H9 (cell line): Measurements from ENCODE around the gene CCDC63. TPM values are rescaled to one million over a fixed set of nuclear protein-coding genes. Genes with fewer than 3 reads are reported as not detected.

Experiments used
- DNase-seq: peaks from one replicate; pipeline ENCODE4 v3.0.0-alpha.2; 2017
- H2AFZ ChIP-seq: one replicate; pipeline ENCODE4 v1.6.1; 2013; ENCODE audit warnings: mild to moderate bottlenecking, low read length, control low read depth, moderate library complexity
- H2AK5ac ChIP-seq: 2 replicates; pipeline ENCODE4 v1.6.1; 2013; ENCODE audit warnings: low read length, control low read depth, mixed read lengths; ENCODE audit not compliant: insufficient read length
- H2BK120ac ChIP-seq: one replicate; pipeline ENCODE4 v1.6.1; 2013; ENCODE audit warnings: low read depth, mild to moderate bottlenecking, low read length, control low read depth, inconsistent platforms; ENCODE audit not compliant: poor library complexity, severe bottlenecking
- H2BK12ac ChIP-seq: 2 replicates; pipeline ENCODE4 v1.6.1; 2013; ENCODE audit warnings: low read length, control low read depth, mixed read lengths, low read depth; ENCODE audit not compliant: insufficient read length
- H2BK15ac ChIP-seq: 2 replicates; pipeline ENCODE4 v1.6.1; 2013; ENCODE audit warnings: low read depth, low read length, control low read depth
- H2BK20ac ChIP-seq: one replicate; pipeline ENCODE4 v1.6.1; 2013; ENCODE audit warnings: low read depth, mild to moderate bottlenecking, low read length, control low read depth, inconsistent platforms; ENCODE audit not compliant: poor library complexity, severe bottlenecking
- H2BK5ac ChIP-seq: 2 replicates; pipeline ENCODE4 v1.6.1; 2013; ENCODE audit warnings: low read length, control low read depth, mixed read lengths; ENCODE audit not compliant: insufficient read length
- H3K14ac ChIP-seq: 2 replicates; pipeline ENCODE4 v1.6.1; 2013; ENCODE audit warnings: low read length, control low read depth; ENCODE audit not compliant: insufficient read depth
- H3K18ac ChIP-seq: 2 replicates; pipeline ENCODE4 v1.6.1; 2013; ENCODE audit warnings: low read depth, mild to moderate bottlenecking, mixed read lengths, low read length, control low read depth; ENCODE audit not compliant: insufficient read length
- H3K23ac ChIP-seq: 2 replicates; pipeline ENCODE4 v1.6.1; 2013; ENCODE audit warnings: low read length, control low read depth, mixed read lengths, low read depth; ENCODE audit not compliant: insufficient read length
- H3K23me2 ChIP-seq: 2 replicates; pipeline ENCODE4 v1.6.1; 2013; ENCODE audit warnings: low read depth, mild to moderate bottlenecking, mixed read lengths, low read length, control low read depth; ENCODE audit not compliant: insufficient read length, poor library complexity, severe bottlenecking
- H3K27ac ChIP-seq: 2 replicates; pipeline ENCODE4 v1.5.1; 2013; ENCODE audit warnings: low read length, control low read depth, mixed read lengths, low read depth; ENCODE audit not compliant: insufficient read length
- H3K27me3 ChIP-seq: 2 replicates; pipeline ENCODE4 v1.6.1; 2013; ENCODE audit warnings: low read length, control low read depth, inconsistent platforms; ENCODE audit not compliant: insufficient read depth
- H3K4ac ChIP-seq: 2 replicates; pipeline ENCODE4 v1.6.1; 2013; ENCODE audit warnings: low read depth, mild to moderate bottlenecking, control low read depth, inconsistent platforms, low read length, moderate library complexity
- H3K4me1 ChIP-seq: 2 replicates; pipeline ENCODE4 v1.6.1; 2013; ENCODE audit warnings: low read length, control low read depth, inconsistent platforms; ENCODE audit not compliant: insufficient read depth
- H3K4me2 ChIP-seq: 2 replicates; pipeline ENCODE4 v1.6.1; 2013; ENCODE audit warnings: low read length, control low read depth, mixed read lengths; ENCODE audit not compliant: insufficient read length, insufficient read depth
- H3K56ac ChIP-seq: 2 replicates; pipeline ENCODE4 v1.6.1; 2013; ENCODE audit warnings: low read depth, mild to moderate bottlenecking, mixed read lengths, low read length, control low read depth; ENCODE audit not compliant: insufficient read length
- H3K79me1 ChIP-seq: 2 replicates; pipeline ENCODE4 v1.6.1; 2013; ENCODE audit warnings: low read depth, mild to moderate bottlenecking, moderate library complexity, low read length, control low read depth, inconsistent platforms; ENCODE audit not compliant: insufficient read depth, poor library complexity, severe bottlenecking
- H3K79me2 ChIP-seq: 2 replicates; pipeline ENCODE4 v1.6.1; 2013; ENCODE audit warnings: low read length, control low read depth, inconsistent platforms; ENCODE audit not compliant: insufficient read depth
- H3K9ac ChIP-seq: 2 replicates; pipeline ENCODE4 v1.6.1; 2013; ENCODE audit warnings: low read length, control low read depth, mixed read lengths; ENCODE audit not compliant: insufficient read length; ENCODE audit errors: extremely low read depth
- H3K9me3 ChIP-seq: one replicate; pipeline ENCODE4 v1.6.1; 2013; ENCODE audit warnings: low read depth, low read length, inconsistent platforms; ENCODE audit not compliant: control insufficient read depth
- H3T11ph ChIP-seq: one replicate; pipeline ENCODE4 v1.6.1; 2013; ENCODE audit warnings: mild to moderate bottlenecking, low read length, control low read depth, inconsistent platforms
- H4K20me1 ChIP-seq: one replicate; pipeline ENCODE4 v1.6.1; 2013; ENCODE audit not compliant: control insufficient read depth, insufficient read length, insufficient read depth
- H4K5ac ChIP-seq: 2 replicates; pipeline ENCODE4 v1.6.1; 2013; ENCODE audit warnings: low read depth, mild to moderate bottlenecking, mixed read lengths, low read length, control low read depth; ENCODE audit not compliant: insufficient read length
- H4K8ac ChIP-seq: replicated peaks from 2 replicates; pipeline ENCODE4 v1.6.1; 2013; ENCODE audit warnings: low read length, control low read depth, mixed read lengths, low read depth; ENCODE audit not compliant: insufficient read length
- H4K91ac ChIP-seq: 2 replicates; pipeline ENCODE4 v1.6.1; 2013; ENCODE audit warnings: low read depth, mild to moderate bottlenecking, moderate library complexity, mixed read lengths, low read length, control low read depth; ENCODE audit not compliant: insufficient read length
- H3K27ac Mint-ChIP-seq, 3 experiments: 2 replicates in 2 of 3; 3 replicates in 1 of 3; pipeline ENCODE4 v1.8.0; 2020 to 2021; ENCODE audit warnings: mixed read lengths in 3 of 3, mild to moderate bottlenecking in 1 of 3, moderate library complexity in 1 of 3
- H3K27me3 Mint-ChIP-seq: 2 replicates; pipeline ENCODE4 v1.8.0; 2021; ENCODE audit warnings: low read depth, mild to moderate bottlenecking, moderate library complexity, mixed read lengths
- H3K36me3 Mint-ChIP-seq, 3 experiments: 2 replicates in 2 of 3; 3 replicates in 1 of 3; pipeline ENCODE4 v1.8.0; 2020 to 2021; ENCODE audit warnings: low read depth in 3 of 3, mixed read lengths in 3 of 3; ENCODE audit not compliant: insufficient read depth in 1 of 3
- H3K4me1 Mint-ChIP-seq, 2 experiments: 2 replicates each; pipeline ENCODE4 v1.8.0; 2020; ENCODE audit warnings: mixed read lengths in 2 of 2
- H3K4me3 Mint-ChIP-seq, 2 experiments: 2 replicates in 1 of 2; 3 replicates in 1 of 2; pipeline ENCODE4 v1.8.0; 2020 to 2021; ENCODE audit warnings: mild to moderate bottlenecking in 2 of 2, mixed read lengths in 2 of 2, moderate library complexity in 1 of 2
- H3K9me3 Mint-ChIP-seq, 2 experiments: 2 replicates in 1 of 2; 3 replicates in 1 of 2; pipeline ENCODE4 v1.8.0; 2020; ENCODE audit warnings: mild to moderate bottlenecking in 2 of 2, mixed read lengths in 2 of 2, moderate library complexity in 1 of 2
- WGBS: extraction: QIAGEN DNeasy Blood & Tissue Kit; methylation state at CpG from one replicate; pipeline ENCODE4 v1.1.7; 2013; ENCODE audit warnings: missing lambda C conversion rate, low lambda C conversion rate, mixed read lengths; ENCODE audit not compliant: insufficient read length; ENCODE audit errors: extremely low coverage; 5-methylcytosine and 5-hydroxymethylcytosine counted together
- total RNA-seq: library from RNA; stranded (reverse); gene quantifications from 2 replicates; pipeline ENCODE4 v1.2.1, GENCODE V29; 2021
- TF ChIP-seq, protein P1 (sequence below): fragments of 200-600 bp; sonication (generic); conservative IDR thresholded peaks from 3 replicates; pipeline ENCODE4 v1.8.0; 2021; ENCODE audit warnings: antibody characterized with exemption, mild to moderate bottlenecking

Gene CCDC63
- total RNA-seq, 1 experiment from 2014 or later = 0.77 TPM

- no peak overlapping the region for H3K18ac ChIP-seq
- no peaks in the 10 kb centered on the region for H4K20me1 ChIP-seq
- TF ChIP-seq, protein P1, sequence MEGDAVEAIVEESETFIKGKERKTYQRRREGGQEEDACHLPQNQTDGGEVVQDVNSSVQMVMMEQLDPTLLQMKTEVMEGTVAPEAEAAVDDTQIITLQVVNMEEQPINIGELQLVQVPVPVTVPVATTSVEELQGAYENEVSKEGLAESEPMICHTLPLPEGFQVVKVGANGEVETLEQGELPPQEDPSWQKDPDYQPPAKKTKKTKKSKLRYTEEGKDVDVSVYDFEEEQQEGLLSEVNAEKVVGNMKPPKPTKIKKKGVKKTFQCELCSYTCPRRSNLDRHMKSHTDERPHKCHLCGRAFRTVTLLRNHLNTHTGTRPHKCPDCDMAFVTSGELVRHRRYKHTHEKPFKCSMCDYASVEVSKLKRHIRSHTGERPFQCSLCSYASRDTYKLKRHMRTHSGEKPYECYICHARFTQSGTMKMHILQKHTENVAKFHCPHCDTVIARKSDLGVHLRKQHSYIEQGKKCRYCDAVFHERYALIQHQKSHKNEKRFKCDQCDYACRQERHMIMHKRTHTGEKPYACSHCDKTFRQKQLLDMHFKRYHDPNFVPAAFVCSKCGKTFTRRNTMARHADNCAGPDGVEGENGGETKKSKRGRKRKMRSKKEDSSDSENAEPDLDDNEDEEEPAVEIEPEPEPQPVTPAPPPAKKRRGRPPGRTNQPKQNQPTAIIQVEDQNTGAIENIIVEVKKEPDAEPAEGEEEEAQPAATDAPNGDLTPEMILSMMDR = no peak
- no peak overlapping the region for H2AFZ ChIP-seq
- Mint-ChIP-seq H3K4me3 (no peak overlapping the region), H3K9me3 (peaks cover 0 to 3% of the 10 kb centered on the region in 2 experiments; a peak in 1 of 5 replicates), H3K27me3 (peaks cover 79% of the 10 kb centered on the region), H3K36me3 (no peaks in the 10 kb centered on the region), H3K4me1 (peaks cover 48 to 56% of the 10 kb centered on the region in 2 experiments), H3K27ac (no peak overlapping the region)
- no CpG with 5 or more reads among the region's 2 CpGs for WGBS
- H3K23me2 ChIP-seq = no peaks in the 10 kb centered on the region
- peaks cover 3% of the 10 kb centered on the region; the same call in 1 of the 2 replicates for H3K27me3 ChIP-seq
- H2BK20ac ChIP-seq = no peak overlapping the region
- no peak overlapping the region for H2BK120ac ChIP-seq
- no peak overlapping the region for H2AK5ac ChIP-seq
- H2BK5ac ChIP-seq = no peak overlapping the region
- H3T11ph ChIP-seq = no peak overlapping the region
- no peak for DNase-seq
- no peak overlapping the region for H4K91ac ChIP-seq
- H4K5ac ChIP-seq = no peak overlapping the region
- H3K23ac ChIP-seq = no peak overlapping the region
- no peaks in the 10 kb centered on the region for H3K79me2 ChIP-seq
- H2BK12ac ChIP-seq = no peak overlapping the region
- H3K14ac ChIP-seq = no peak overlapping the region
- H3K56ac ChIP-seq = no peak overlapping the region
- H3K4me2 ChIP-seq = no peak overlapping the region
- H2BK15ac ChIP-seq = no peak overlapping the region
- H3K4ac ChIP-seq = no peak overlapping the region
- no peaks in the 10 kb centered on the region for H3K9me3 ChIP-seq
- H3K79me1 ChIP-seq = no peaks in the 10 kb centered on the region
- H3K27ac ChIP-seq = no peak overlapping the region
- no peak overlapping the region for H4K8ac ChIP-seq
- H3K9ac ChIP-seq = no peak overlapping the region
- peaks cover 10% of the 10 kb centered on the region; the same call in 1 of the 2 replicates for H3K4me1 ChIP-seq
Observed at GRCh38 chr12:110813756-110814155, 33.0 kb upstream of the CCDC63 start.
